BLaER1 treated with 17β-estradiol and CSF1 and Interleukin-3, amounts not matched to agents 10 nM and 100 nM (cell line): ENCODE measurements around the gene PRKG1.
A peak's percentile ranks its signal among the peaks of the same experiment; 100 is the strongest.

Experiments used
- H3K27ac ChIP-seq, 11 experiments: shearing (Covaris generic); formaldehyde crosslinking; 2 replicates each; pipeline ENCODE4 v1.8.1; 2022
- H3K27me3 ChIP-seq, 11 experiments: shearing (Covaris generic); formaldehyde crosslinking; 2 replicates each; pipeline ENCODE4 v1.8.1; 2022
- H3K36me3 ChIP-seq, 11 experiments: shearing (Covaris generic); formaldehyde crosslinking; 2 replicates each; pipeline ENCODE4 v1.8.1; 2022
- H3K4me1 ChIP-seq, 10 experiments: shearing (Covaris generic); formaldehyde crosslinking; 2 replicates each; pipeline ENCODE4 v1.8.1; 2022
- H3K4me2 ChIP-seq, 11 experiments: shearing (Covaris generic); formaldehyde crosslinking; 2 replicates each; pipeline ENCODE4 v1.8.1; 2022
- H3K4me3 ChIP-seq, 10 experiments: shearing (Covaris generic); formaldehyde crosslinking; 2 replicates each; pipeline ENCODE4 v1.8.1; 2022
- H3K9ac ChIP-seq, 11 experiments: shearing (Covaris generic); formaldehyde crosslinking; 2 replicates each; pipeline ENCODE4 v1.8.1; 2022
- H3K9me3 ChIP-seq, 11 experiments: shearing (Covaris generic); formaldehyde crosslinking; replicated peaks in 1 of 11; 2 replicates each; pipeline ENCODE4 v1.8.1; 2022
- H4K20me1 ChIP-seq, 11 experiments: shearing (Covaris generic); formaldehyde crosslinking; 2 replicates each; pipeline ENCODE4 v1.8.1; 2022
- Cebpa-rat ChIP-seq, 11 experiments: shearing (Covaris generic); IDR thresholded peaks; 2 replicates each; pipeline ENCODE4 v1.8.1; 2022

PRKG1 gene

DNA sequence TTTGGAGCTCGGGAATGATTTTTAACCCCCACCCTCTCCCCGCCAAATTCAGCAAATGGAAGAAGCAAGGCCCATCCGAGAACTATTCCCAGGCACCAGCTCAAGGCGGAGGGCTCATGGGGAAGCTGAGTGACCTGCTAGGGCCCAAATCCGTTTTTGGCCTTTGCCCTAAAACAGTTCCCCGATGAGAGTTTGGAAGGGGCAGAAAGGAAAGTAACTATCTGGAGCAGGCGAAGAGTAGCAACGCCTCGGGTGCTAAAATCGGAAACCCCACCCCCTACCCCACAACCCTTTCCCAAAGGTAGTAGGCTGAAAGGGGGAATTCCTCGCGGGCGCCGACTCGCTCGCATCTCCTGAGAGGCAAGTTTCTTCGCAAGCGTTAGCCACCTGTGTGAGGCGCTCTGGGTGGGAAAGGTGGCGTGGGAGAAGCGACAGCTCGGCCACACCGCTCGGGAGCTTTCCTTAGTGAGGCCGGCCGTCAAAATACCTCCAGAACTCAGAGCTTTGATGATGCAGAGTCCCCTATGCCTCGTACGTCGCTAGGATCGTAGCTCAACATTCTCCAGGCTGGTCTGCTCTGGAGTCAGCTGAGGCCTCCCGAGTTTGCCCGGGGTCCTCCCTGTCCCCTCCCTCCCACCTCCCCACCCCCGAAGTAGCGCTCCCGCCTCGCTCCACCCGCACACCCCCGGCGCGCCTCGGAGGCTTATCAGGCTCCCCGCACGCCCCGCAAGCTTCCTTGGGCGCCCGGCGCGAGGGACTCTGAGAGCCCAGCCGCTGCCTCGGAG lies 642 bp upstream of the PRKG1 start:
- TF ChIP-seq Cebpa-rat (IDR thresholded peaks at IDR 0.05): no peak
- peaks cover 0 to 5% (median 0%) of the 10 kb centered on the region in 10 experiments; a peak in 2 of 20 replicates for H3K4me1 ChIP-seq
- H3K27me3 ChIP-seq: peaks cover 25 to 48% (median 37%) of the 10 kb centered on the region in 11 experiments
- no peaks in the 10 kb centered on the region for H3K36me3 ChIP-seq
- no peaks in the 10 kb centered on the region for H4K20me1 ChIP-seq
- peak overlapping the region in 6 of 11 experiments; percentile 10 to 58 (median 36); a peak in 7 of 22 replicates for H3K9ac ChIP-seq
- peaks cover 0 to 10% (median 8%) of the 10 kb centered on the region in 11 experiments; a peak in 14 of 22 replicates for H3K9me3 ChIP-seq
- peak overlapping the region; percentile 73 to 88 (median 84) for H3K4me2 ChIP-seq
- no peak overlapping the region for H3K27ac ChIP-seq
- H3K4me3 ChIP-seq: peak overlapping the region; percentile 54 to 68 (median 61)

- no peaks in the 10 kb centered on the region for H4K20me1 ChIP-seq
These were observed 971 bp downstream of the PRKG1 start for GRCh38 chr10:51075043-51075872.

DNA sequence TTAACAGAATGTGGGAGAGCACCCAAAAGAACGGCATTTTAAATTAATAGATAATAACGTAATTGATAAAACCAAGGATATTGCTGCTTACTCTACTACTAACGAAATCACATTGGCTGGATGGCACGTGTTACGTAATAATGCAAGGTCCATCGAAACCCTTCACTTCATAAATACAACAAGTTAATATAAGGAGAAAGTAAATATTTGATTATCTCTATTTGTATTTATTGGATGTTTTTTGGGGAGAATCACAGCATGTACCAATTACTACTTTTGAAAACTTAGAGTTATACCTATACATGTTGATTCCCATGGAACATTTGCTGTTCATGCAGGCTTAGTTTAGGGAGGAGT lies 1.6 kb downstream of the PRKG1 start:
- Histone ChIP-seq H4K20me1 (no peaks in the 10 kb centered on the region), H3K9ac (no peak overlapping the region), H3K27ac (no peak overlapping the region), H3K4me3 (no peak overlapping the region), H3K9me3 (peaks cover 0 to 10% (median 8%) of the 10 kb centered on the region in 11 experiments; a peak in 14 of 22 replicates), H3K4me2 (no peak overlapping the region), H3K36me3 (no peaks in the 10 kb centered on the region), H3K27me3 (peaks cover 25 to 48% (median 37%) of the 10 kb centered on the region in 11 experiments), H3K4me1 (peaks cover 0 to 6% (median 0%) of the 10 kb centered on the region in 10 experiments; a peak in 3 of 20 replicates)
- TF ChIP-seq Cebpa-rat (IDR thresholded peaks at IDR 0.05): peak in 3 of 11 experiments; percentile 35 to 44 (median 39); a peak in 3 of 22 replicates

More at GRCh38 chr10:51075043-51075872, 971 bp downstream of the PRKG1 start:
- H3K4me2 ChIP-seq: peak overlapping the region; percentile 73 to 88 (median 84)
- peaks cover 0 to 10% (median 8%) of the 10 kb centered on the region in 11 experiments; a peak in 14 of 22 replicates for H3K9me3 ChIP-seq
- peaks cover 25 to 48% (median 37%) of the 10 kb centered on the region in 11 experiments for H3K27me3 ChIP-seq
- H3K27ac ChIP-seq: no peak overlapping the region
- H3K9ac ChIP-seq: peak overlapping the region in 1 of 11 experiments; percentile 58; a peak in 1 of 22 replicates
- no peaks in the 10 kb centered on the region for H3K36me3 ChIP-seq
- H3K4me3 ChIP-seq: peak overlapping the region; percentile 54 to 68 (median 61); a peak in 19 of 20 replicates
- no peak for TF ChIP-seq Cebpa-rat (IDR thresholded peaks at IDR 0.05)
- peaks cover 0 to 5% (median 0%) of the 10 kb centered on the region in 10 experiments; a peak in 3 of 20 replicates for H3K4me1 ChIP-seq

DNA sequence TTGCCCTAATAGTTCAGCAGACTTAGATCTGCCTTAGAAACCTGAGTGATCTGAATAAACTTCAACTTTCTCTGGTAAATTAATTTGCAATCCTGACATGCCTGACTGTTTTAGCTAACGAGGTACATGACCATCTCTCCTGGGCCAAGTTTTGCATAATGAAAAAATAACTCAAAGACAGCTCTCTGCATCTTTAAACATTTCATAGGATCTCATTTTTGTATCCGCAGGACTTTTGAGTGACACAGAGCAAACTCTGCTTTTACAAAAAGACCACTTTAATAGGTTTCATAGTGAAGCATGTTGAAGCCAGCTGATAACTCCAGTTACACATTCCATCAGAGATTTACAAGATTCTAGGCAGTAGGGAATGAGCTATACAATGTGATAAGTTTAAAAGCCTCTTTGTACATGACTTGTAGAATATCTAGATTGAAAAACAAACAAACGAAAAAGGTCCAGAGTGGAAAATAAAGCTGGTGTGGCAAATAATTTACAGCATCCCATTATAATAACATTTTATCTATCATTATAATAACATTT lies 2.1 kb downstream of the PRKG1 start:
- Histone ChIP-seq H3K27me3 (peaks cover 25 to 48% (median 37%) of the 10 kb centered on the region in 11 experiments), H3K9ac (no peak overlapping the region), H3K9me3 (peaks cover 0 to 10% (median 8%) of the 10 kb centered on the region in 11 experiments; a peak in 14 of 22 replicates), H3K36me3 (no peaks in the 10 kb centered on the region), H4K20me1 (no peaks in the 10 kb centered on the region), H3K4me3 (no peak overlapping the region), H3K4me2 (no peak overlapping the region), H3K27ac (no peak overlapping the region), H3K4me1 (peaks cover 0 to 6% (median 0%) of the 10 kb centered on the region in 10 experiments; a peak in 3 of 20 replicates)
- TF ChIP-seq Cebpa-rat (IDR thresholded peaks at IDR 0.05): no peak

GRCh38 chr10:51077074-51077473 lies 2.8 kb downstream of the PRKG1 start:
- Histone ChIP-seq H3K27me3 (peaks cover 25 to 45% (median 36%) of the 10 kb centered on the region in 11 experiments), H3K9me3 (peaks cover 0 to 10% (median 8%) of the 10 kb centered on the region in 11 experiments; a peak in 14 of 22 replicates), H3K4me3 (no peak overlapping the region), H3K9ac (no peak overlapping the region), H3K4me2 (no peak overlapping the region), H3K27ac (no peak overlapping the region), H3K36me3 (no peaks in the 10 kb centered on the region), H4K20me1 (no peaks in the 10 kb centered on the region), H3K4me1 (peaks cover 0 to 6% (median 0%) of the 10 kb centered on the region in 10 experiments; a peak in 3 of 20 replicates)
- TF ChIP-seq Cebpa-rat (IDR thresholded peaks at IDR 0.05): no peak

DNA sequence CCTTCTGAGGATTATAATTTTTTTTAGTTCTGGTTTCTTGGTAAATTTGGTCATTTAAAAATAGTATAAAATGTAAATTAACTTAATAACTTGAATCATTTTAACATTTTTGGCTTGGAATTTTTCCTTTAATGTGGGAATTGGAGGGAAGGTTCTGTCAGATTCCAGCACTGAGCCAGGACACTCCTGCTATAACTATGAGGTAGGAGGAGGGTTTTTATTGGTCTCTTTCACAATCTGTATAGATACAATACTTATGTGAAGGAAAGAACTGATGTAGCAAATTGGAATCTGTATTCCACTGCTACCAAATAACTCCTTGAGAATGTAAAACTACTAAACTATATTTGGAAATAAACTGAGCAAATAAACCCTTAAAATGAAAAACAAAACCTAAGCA lies 3.2 kb downstream of the PRKG1 start:
- Histone ChIP-seq H3K27me3 (peaks cover 24 to 40% (median 35%) of the 10 kb centered on the region in 11 experiments), H3K27ac (no peak overlapping the region), H3K4me3 (no peak overlapping the region), H3K4me1 (peaks cover 0 to 6% (median 0%) of the 10 kb centered on the region in 10 experiments; a peak in 3 of 20 replicates), H3K9ac (no peak overlapping the region), H3K4me2 (no peak overlapping the region), H3K9me3 (peaks cover 0 to 10% (median 8%) of the 10 kb centered on the region in 11 experiments; a peak in 14 of 22 replicates), H3K36me3 (no peaks in the 10 kb centered on the region), H4K20me1 (no peaks in the 10 kb centered on the region)
- TF ChIP-seq Cebpa-rat (IDR thresholded peaks at IDR 0.05): no peak

- Histone ChIP-seq H3K4me3 (no peak overlapping the region), H3K4me1 (peaks cover 0 to 6% (median 0%) of the 10 kb centered on the region in 10 experiments; a peak in 1 of 20 replicates), H4K20me1 (no peaks in the 10 kb centered on the region), H3K9ac (no peak overlapping the region), H3K9me3 (peaks cover 0 to 8% (median 6%) of the 10 kb centered on the region in 11 experiments; a peak in 14 of 22 replicates), H3K4me2 (no peak overlapping the region), H3K27me3 (peaks cover 11 to 22% (median 17%) of the 10 kb centered on the region in 11 experiments), H3K27ac (no peak overlapping the region), H3K36me3 (no peaks in the 10 kb centered on the region)
- TF ChIP-seq Cebpa-rat (IDR thresholded peaks at IDR 0.05): no peak
These were observed 5.0 kb downstream of the PRKG1 start for GRCh38 chr10:51079331-51079730.

GRCh38 chr10:51079766-51080165 lies 5.5 kb downstream of the PRKG1 start:
- Histone ChIP-seq H3K9ac (no peak overlapping the region), H3K4me1 (peaks cover 0 to 6% (median 0%) of the 10 kb centered on the region in 10 experiments; a peak in 1 of 20 replicates), H3K27ac (no peak overlapping the region), H3K4me3 (no peak overlapping the region), H3K27me3 (peaks cover 7 to 18% (median 13%) of the 10 kb centered on the region in 11 experiments), H3K9me3 (peaks cover 0 to 4% (median 1%) of the 10 kb centered on the region in 11 experiments; a peak in 12 of 22 replicates), H4K20me1 (no peaks in the 10 kb centered on the region), H3K4me2 (no peak overlapping the region), H3K36me3 (no peaks in the 10 kb centered on the region)
- TF ChIP-seq Cebpa-rat (IDR thresholded peaks at IDR 0.05): no peak
